DMS114 treated with DMSO at 0.1 percent for 48 hours (cell line): ENCODE data around the gene SLC26A9.
"Not testable (repeated sequence)": the region's sequence is repeated elsewhere in the genome, so short reads cannot be mapped to it uniquely, and the experiment has no call there.

ENCODE experiments used
- DNase-seq: peaks from one replicate; lab custom pipeline; 2025; ENCODE audit not compliant: unreplicated experiment; lab: John Stamatoyannopoulos, UW

SLC26A9 gene

GRCh38 chr1:205896351-205896750 lies 46.9 kb downstream of the SLC26A9 start:
- DNase-seq = no peak

GRCh38 chr1:205894119-205894518 lies 49.1 kb downstream of the SLC26A9 start:
- DNase-seq = not testable (repeated sequence)

- not testable (repeated sequence) for DNase-seq
Observed at GRCh38 chr1:205892175-205892574, 51.1 kb downstream of the SLC26A9 start.

- not testable (repeated sequence) for DNase-seq
Observed at GRCh38 chr1:205891481-205891880, 51.8 kb downstream of the SLC26A9 start.

- not testable (repeated sequence) for DNase-seq
Observed at GRCh38 chr1:205890631-205891030, 52.6 kb downstream of the SLC26A9 start.

GRCh38 chr1:205889706-205890105 lies 53.5 kb downstream of the SLC26A9 start:
- DNase-seq = not testable (repeated sequence)

GRCh38 chr1:205889006-205889405 lies 54.2 kb downstream of the SLC26A9 start:
- DNase-seq = not testable (repeated sequence)

GRCh38 chr1:205883792-205884191 lies 59.5 kb downstream of the SLC26A9 start:
- DNase-seq = no peak

GRCh38 chr1:205880923-205881322 lies 62.3 kb downstream of the SLC26A9 start:
- DNase-seq = no peak

GRCh38 chr1:205879974-205880373 lies 63.3 kb downstream of the SLC26A9 start:
- DNase-seq = no peak

- DNase-seq = no peak
Observed at GRCh38 chr1:205878026-205878425, 65.2 kb downstream of the SLC26A9 start.

GRCh38 chr1:205873148-205873547 lies 70.1 kb downstream of the SLC26A9 start:
- not testable (repeated sequence) for DNase-seq

GRCh38 chr1:205870236-205870635 lies 73.0 kb downstream of the SLC26A9 start:
- DNase-seq = no peak
